Subcutaneous adipose tissue (tissue), 4 donors: ENCODE data around the gene PCNX3. TPM values are rescaled to one million over a fixed set of nuclear protein-coding genes. Genes with fewer than 3 reads are reported as not detected.

Source experiments
- CTCF ChIP-seq: fragments of 450-650 bp; IDR thresholded peaks from one replicate; pipeline ENCODE4 v1.5.1; 2016; ENCODE audit warnings: low read depth, mild to moderate bottlenecking, control low read depth, antibody characterized with exemption, moderate library complexity
- total RNA-seq, 4 donors: library from RNA; depleted of rRNA; stranded (reverse); fragments of >200 nt; gene quantifications; one replicate each; pipeline ENCODE4 v1.1.0, GENCODE V29; 2016

Gene PCNX3
- total RNA-seq, 4 donors from 2014 or later: 10.3 to 25.2 (median 11.2) TPM

DNA sequence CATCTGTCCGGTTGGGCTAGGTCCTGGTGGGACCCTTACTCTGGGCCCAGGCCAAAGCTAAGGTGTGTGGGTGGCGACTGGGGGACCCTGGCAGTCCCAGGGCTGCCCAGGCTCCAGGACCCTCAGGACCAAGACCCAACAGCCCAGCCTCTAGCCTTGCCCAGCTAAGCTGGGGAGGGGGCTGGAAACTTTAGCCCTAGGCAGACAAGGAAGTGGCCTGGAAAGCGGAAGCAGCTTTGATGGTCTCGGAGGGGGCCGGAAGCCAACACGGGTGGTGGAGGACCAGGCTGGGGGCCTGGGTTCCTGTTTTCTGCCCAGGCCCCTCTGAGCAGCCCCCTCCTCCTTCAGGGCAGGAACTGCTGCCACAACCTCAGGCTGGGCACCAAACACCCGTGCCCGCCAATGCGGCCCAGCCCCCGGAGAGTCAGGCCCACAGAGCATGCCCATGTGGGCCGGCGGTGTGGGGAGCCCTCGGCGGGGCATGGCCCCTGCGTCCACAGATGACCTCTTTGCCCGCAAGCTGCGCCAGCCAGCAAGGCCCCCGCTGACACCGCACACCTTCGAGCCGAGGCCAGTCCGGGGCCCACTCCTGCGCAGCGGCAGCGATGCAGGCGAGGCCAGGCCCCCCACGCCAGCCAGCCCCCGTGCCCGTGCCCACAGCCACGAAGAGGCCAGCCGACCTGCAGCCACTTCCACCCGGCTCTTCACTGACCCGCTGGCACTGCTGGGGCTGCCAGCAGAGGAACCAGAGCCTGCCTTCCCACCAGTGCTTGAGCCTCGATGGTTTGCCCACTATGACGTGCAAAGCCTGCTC is 25.1 kb downstream of the PCNX3 start:
- no peak for TF ChIP-seq CTCF

DNA sequence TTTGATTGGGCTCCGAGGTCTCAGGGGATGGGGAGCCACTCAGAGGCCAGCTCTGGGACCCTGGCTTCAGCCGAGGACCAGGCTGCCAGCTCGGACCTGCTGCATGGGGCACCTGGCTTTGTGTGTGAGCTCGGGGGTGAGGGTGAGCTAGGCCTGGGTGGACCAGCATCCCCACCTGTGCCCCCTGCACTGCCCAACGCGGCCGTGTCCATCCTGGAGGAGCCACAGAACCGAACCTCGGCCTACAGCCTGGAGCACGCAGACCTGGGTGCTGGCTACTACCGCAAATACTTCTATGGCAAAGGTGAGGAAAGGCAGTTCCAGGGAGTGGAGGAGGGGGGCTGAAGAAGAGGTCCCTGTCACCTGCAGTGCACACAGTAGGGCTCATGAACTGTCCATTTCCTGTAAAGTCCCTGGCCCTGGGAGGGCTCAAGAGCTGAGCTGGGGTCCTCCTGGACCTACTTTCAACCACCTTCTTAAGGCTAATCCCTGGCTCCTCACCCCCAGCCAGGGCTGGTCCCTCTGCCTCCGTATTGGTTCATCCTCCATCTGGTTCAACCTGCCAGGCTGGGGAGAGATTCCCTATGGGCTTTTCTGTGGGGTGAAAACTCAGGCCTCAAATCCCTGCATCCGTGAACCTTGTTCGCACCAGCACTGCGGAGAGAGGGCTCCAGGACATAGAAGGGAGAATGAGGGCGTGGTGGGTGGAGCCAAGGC is 25.9 kb downstream of the PCNX3 start:
- TF ChIP-seq CTCF: no peak

DNA sequence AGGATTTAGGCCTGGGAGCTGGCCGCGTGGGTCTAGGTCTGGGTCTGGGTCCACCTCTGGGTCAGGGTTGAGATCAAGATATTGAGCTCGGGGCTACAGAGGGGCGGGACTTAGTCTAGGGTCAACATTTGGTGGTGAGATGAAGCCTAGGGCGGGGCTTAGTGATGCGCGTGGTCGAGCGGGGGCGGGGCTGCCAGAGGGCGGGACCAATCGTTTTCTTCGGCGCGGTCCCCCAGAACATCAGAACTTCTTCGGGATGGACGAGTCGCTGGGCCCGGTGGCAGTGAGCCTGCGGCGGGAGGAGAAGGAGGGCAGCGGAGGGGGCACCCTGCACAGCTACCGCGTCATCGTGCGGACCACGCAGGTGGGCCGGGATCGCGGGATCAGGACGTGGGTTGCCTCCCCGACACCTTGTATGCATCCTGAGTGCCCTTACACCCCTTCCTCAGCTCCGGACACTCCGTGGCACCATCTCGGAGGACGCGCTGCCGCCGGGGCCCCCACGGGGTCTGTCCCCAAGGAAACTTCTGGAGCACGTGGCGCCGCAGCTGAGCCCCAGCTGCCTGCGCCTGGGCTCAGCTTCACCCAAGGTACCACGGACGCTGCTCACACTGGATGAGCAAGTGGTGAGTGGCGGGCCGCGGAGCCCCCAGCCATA is 26.6 kb downstream of the PCNX3 start:
- TF ChIP-seq CTCF: no peak

DNA sequence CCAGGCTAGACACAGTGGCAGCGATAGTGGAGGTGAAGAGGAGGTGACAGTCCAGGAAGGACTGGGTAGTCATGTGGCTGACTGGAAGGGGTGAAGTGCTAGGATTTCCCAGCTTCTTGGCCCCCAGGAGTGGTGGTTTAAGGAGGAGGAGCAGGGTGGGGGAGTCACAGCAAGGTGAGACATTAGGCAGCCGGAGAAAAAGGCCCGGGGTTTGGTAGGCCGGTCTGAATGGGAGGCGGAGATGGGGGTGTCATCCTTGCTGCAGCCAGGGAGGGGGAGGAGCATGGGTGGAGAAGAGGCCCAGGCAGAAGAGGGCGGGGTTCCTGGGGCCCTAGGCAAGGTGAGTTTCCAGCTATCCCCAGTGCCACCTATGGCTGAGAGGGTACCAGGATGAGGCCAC is 28.4 kb downstream of the PCNX3 start:
- TF ChIP-seq CTCF: no peak

GRCh38 chr11:65644837-65645236 is 29.3 kb downstream of the PCNX3 start:
- TF ChIP-seq CTCF: no peak

DNA sequence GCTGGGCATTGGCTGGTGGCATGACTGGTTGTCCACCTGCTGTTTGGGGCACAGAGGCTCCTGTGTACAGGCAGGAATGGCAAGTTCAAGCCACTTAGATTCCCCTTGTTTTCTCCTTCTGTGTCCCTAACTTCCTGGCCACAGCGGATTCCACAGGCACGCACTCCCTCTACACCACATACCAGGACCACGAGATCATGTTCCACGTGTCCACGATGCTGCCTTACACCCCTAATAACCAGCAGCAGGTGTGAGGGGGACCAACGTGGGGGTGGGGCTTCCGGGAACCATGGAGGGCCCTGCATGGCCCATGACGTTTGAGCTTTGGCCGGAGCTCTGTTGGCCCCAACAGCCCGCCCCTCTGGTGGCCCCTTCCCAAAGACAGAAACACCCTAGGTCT is 30.1 kb downstream of the PCNX3 start:
- TF ChIP-seq CTCF: no peak

GRCh38 chr11:65646288-65646957 is 30.8 kb downstream of the PCNX3 start:
- TF ChIP-seq CTCF: no peak
